Spleen (tissue), 11 donors: Measurements from ENCODE around the gene ESR1. TPM values are rescaled to one million over a fixed set of nuclear protein-coding genes. Genes with fewer than 3 reads are reported as not detected.
"Not testable (repeated sequence)": the region's sequence is repeated elsewhere in the genome, so short reads cannot be mapped to it uniquely, and the experiment has no call there.

Experiments used
- DNase-seq: peaks from one replicate; pipeline ENCODE4 v3.0.0-alpha.2; 2020
- H3K27ac ChIP-seq, 8 donors: fragments of 200-600 bp; sonication (generic) in 7 of 8; 1 replicate in 4 of 8; 2 replicates in 4 of 8; pipeline versions ENCODE4 v1.5.0 to v1.8.0; 2016 to 2021; ENCODE audit warnings: inconsistent platforms in 4 of 8, mild to moderate bottlenecking in 4 of 8, moderate library complexity in 1 of 8
- H3K27me3 ChIP-seq, 7 donors: fragments of 200-600 bp; sonication (generic) in 6 of 7; replicated peaks in 1 of 7; 1 replicate in 4 of 7; 2 replicates in 3 of 7; pipeline versions ENCODE4 v1.5.0 to v1.8.0; 2016 to 2021; ENCODE audit warnings: inconsistent platforms in 3 of 7, mild to moderate bottlenecking in 1 of 7
- H3K36me3 ChIP-seq, 6 donors: fragments of 200-600 bp; sonication (generic) in 5 of 6; 1 replicate in 4 of 6; 2 replicates in 2 of 6; pipeline versions ENCODE4 v1.5.0 to v1.8.0; 2016 to 2021; ENCODE audit warnings: inconsistent platforms in 2 of 6
- H3K4me1 ChIP-seq, 6 donors: fragments of 200-600 bp; sonication (generic) in 5 of 6; 1 replicate in 3 of 6; 2 replicates in 3 of 6; pipeline versions ENCODE4 v1.5.0 to v1.8.0; 2016 to 2021; ENCODE audit warnings: inconsistent platforms in 3 of 6
- H3K4me3 ChIP-seq, 8 donors: fragments of 200-600 bp; sonication (generic) in 7 of 8; 1 replicate in 4 of 8; 2 replicates in 4 of 8; pipeline versions ENCODE4 v1.5.0 to v1.8.0; 2016 to 2021; ENCODE audit warnings: inconsistent platforms in 4 of 8, mild to moderate bottlenecking in 4 of 8, moderate library complexity in 2 of 8
- H3K9me3 ChIP-seq, 8 donors: fragments of 200-600 bp; sonication (generic) in 7 of 8; 1 replicate in 4 of 8; 2 replicates in 4 of 8; pipeline versions ENCODE4 v1.5.0 to v1.8.0; 2016 to 2021; ENCODE audit warnings: inconsistent platforms in 4 of 8
- CTCF ChIP-seq, 11 experiments: fragments of 200-600 bp in 7 of 11; fragments of 450-650 bp in 4 of 11; sonication (generic) in 4 of 11; IDR thresholded peaks in 8 of 11; conservative IDR thresholded peaks in 3 of 11; 1 replicate in 7 of 11; 2 replicates in 4 of 11; pipeline versions ENCODE4 v1.4.0 to v1.8.0; 2016 to 2021; ENCODE audit warnings: antibody characterized with exemption in 11 of 11, inconsistent platforms in 4 of 11, mild to moderate bottlenecking in 1 of 11
- POLR2A ChIP-seq, 3 donors: fragments of 450-650 bp; IDR thresholded peaks; one replicate each; pipeline ENCODE4 v1.5.1; 2017; ENCODE audit warnings: antibody characterized with exemption in 3 of 3, mild to moderate bottlenecking in 1 of 3
- POLR2AphosphoS5 ChIP-seq, 3 donors: sonication (generic); formaldehyde crosslinking; IDR thresholded peaks; one replicate each; pipeline ENCODE4 v1.5.1; 2017; ENCODE audit warnings: antibody characterized with exemption in 3 of 3
- WGBS, 5 donors: extraction: QIAGEN DNeasy Blood & Tissue Kit in 3 of 5; methylation state at CpG; one replicate each; pipeline versions ENCODE4 v1.1.5 to v1.1.7; 2013 to 2018; 5-methylcytosine and 5-hydroxymethylcytosine counted together
- intact Hi-C: fragments of 100-400 bp; cut with DNase I; formaldehyde crosslinking; loops from one replicate; pipeline ENCODE4 v1.15.0; 2023; ENCODE audit warnings: low total_unique reads
- polyA plus RNA-seq, 3 donors: library from polyadenylated mRNA; stranded (reverse); fragments of 200-250 nt; gene quantifications; one replicate each; pipeline ENCODE4 v1.2.1, GENCODE V29; 2013
- total RNA-seq, 7 donors: library from RNA; depleted of rRNA in 3 of 7; stranded (reverse); fragments of >200 nt in 3 of 7; fragmentation: NEBNext Ultra II Directional in 4 of 7; extraction: Animal tissue kit (Norgen Biotek cat#: 25700) in 4 of 7; gene quantifications; one replicate each; pipeline versions ENCODE4 v1.1.0 to v1.2.1, GENCODE V29; 2016 to 2021
- donor health status: healthy with polysubstance abuse.
- donor health status: DM: no; HTN: no; CAD: no; lungs with moderate emphysema.
- donor health status: DM: no; HTN: no; CAD: no.
- donor health status: Bipolar disorder and iron deficiency.
- donor health status: healthy.
- donor health status: DM: no; HTN: no; CAD: no.
- donor health status: DM: yes; HTN: yes; CAD: no.

The ESR1 gene
- total and polyA plus RNA-seq, 10 donors: 0.35 to 7.3 (median 3.2) TPM

GRCh38 chr6:151959086-151959485, 151.6 kb downstream of the ESR1 start:
- TF ChIP-seq POLR2A (IDR thresholded peaks at IDR 0.05) (no peak), POLR2AphosphoS5 (IDR thresholded peaks at IDR 0.05) (no peak), CTCF (IDR thresholded peaks at IDR 0.05 in 8 of 11, conservative IDR thresholded peaks at IDR 0.05 in 3 of 11) (no peak)
- intact Hi-C loops: no loop called here
- 74 to 88% (median 82%) methylated on average over 3 of the region's 3 CpGs for WGBS, 5 donors

DNA sequence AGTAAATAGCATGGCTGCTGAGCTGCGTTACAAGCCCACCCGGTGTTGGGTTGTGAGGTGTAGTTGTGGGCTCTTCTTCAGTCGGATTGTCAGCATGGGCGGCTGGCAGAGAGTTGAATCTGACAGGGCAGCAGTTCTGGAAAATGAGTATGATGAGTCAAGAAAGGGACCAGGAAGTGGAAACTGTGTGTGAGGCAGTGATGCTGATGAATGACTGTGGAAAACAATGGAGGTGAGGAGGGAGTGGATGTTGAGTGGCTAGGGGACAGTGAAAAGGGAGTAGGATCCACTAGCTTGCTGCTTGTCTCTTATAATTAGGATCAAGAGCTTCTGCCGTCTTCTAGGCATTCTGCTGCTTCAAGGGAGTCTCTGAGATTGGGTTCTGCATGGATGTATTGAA, 154.3 kb downstream of the ESR1 start:
- no peaks in the 10 kb centered on the region for H3K36me3 ChIP-seq
- intact Hi-C loops: no loop called here
- TF ChIP-seq POLR2A (IDR thresholded peaks at IDR 0.05) (no peak), POLR2AphosphoS5 (IDR thresholded peaks at IDR 0.05) (no peak), CTCF (IDR thresholded peaks at IDR 0.05 in 8 of 11, conservative IDR thresholded peaks at IDR 0.05 in 3 of 11) (no peak)
- H3K4me3 ChIP-seq: no peak overlapping the region
- H3K9me3 ChIP-seq: no peaks in the 10 kb centered on the region
- WGBS, 5 donors: 54 to 93% (median 66%) methylated on average over 5 of the region's 5 CpGs
- H3K27ac ChIP-seq: no peak overlapping the region
- no peak for DNase-seq
- H3K27me3 ChIP-seq: no peaks in the 10 kb centered on the region
- H3K4me1 ChIP-seq: no peaks in the 10 kb centered on the region

More at GRCh38 chr6:151959086-151959485, 151.6 kb downstream of the ESR1 start:
- no peak for DNase-seq
- Histone ChIP-seq H3K27me3 (no peaks in the 10 kb centered on the region), H3K4me3 (no peak overlapping the region), H3K27ac (no peak overlapping the region), H3K9me3 (no peaks in the 10 kb centered on the region), H3K4me1 (no peaks in the 10 kb centered on the region), H3K36me3 (no peaks in the 10 kb centered on the region)

DNA sequence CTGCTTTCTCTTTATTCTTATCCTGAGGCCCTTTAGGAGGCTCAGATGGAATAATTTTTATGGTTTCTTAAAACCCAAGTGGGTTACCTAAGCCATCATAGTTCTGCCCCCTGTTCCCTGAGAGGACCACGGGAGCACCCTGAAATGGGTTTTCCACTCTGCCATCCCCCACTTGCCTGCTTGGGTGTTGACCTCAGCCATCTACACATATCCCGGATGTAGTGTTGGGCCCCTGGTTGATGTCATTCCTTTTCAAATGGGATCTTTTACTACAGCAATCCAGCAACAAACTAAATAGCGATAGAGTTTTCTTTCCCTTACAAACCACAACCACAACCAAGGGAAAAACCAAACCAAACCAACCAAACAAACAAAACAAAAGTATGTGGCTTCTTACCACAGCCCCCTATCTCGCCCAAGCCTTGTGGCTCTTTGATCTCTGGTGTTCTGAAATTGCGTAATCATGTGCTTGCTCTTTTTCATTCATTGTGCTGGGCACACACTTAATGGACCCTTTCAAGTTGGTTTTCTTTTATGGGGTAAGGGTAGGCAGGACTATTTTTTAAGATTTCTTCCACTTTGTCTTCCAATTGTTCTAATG, 154.9 kb downstream of the ESR1 start:
- no peak overlapping the region for H3K4me3 ChIP-seq
- no peaks in the 10 kb centered on the region for H3K36me3 ChIP-seq
- peaks cover 0 to 4% (median 0%) of the 10 kb centered on the region in 8 donors for H3K9me3 ChIP-seq
- no peaks in the 10 kb centered on the region for H3K27me3 ChIP-seq
- 39 to 60% (median 50%) methylated on average over 5 of the region's 5 CpGs for WGBS, 5 donors
- TF ChIP-seq POLR2AphosphoS5 (IDR thresholded peaks at IDR 0.05): no peak
- no peak for TF ChIP-seq CTCF (IDR thresholded peaks at IDR 0.05 in 8 of 11, conservative IDR thresholded peaks at IDR 0.05 in 3 of 11)
- no peak for TF ChIP-seq POLR2A (IDR thresholded peaks at IDR 0.05)
- no peak for DNase-seq
- no peaks in the 10 kb centered on the region for H3K4me1 ChIP-seq
- intact Hi-C loops: no loop called here
- no peak overlapping the region for H3K27ac ChIP-seq

DNA sequence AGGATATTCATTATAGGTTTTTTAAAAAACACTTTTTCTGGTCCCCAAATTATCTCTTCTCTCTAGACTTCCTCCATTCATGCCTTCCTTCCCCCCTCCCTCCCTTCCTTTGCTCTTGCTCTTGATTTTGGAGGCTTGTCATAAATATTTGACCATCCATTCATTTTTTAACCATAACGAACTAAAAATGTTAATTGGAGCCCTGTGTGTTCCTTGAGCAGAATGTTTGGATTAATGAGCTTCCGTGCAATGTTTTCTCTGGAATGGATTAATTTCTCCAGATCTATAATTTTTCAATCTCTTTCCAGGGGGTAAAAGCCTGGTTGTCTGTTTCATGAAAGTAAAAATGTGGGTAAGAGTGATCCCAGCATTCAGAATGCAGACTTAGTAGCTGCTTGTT, 155.5 kb downstream of the ESR1 start:
- no peak for TF ChIP-seq POLR2A (IDR thresholded peaks at IDR 0.05)
- H3K4me1 ChIP-seq: no peaks in the 10 kb centered on the region
- 63 to 74% (median 66%) methylated on average over 2 of the region's 2 CpGs for WGBS, 5 donors

DNA sequence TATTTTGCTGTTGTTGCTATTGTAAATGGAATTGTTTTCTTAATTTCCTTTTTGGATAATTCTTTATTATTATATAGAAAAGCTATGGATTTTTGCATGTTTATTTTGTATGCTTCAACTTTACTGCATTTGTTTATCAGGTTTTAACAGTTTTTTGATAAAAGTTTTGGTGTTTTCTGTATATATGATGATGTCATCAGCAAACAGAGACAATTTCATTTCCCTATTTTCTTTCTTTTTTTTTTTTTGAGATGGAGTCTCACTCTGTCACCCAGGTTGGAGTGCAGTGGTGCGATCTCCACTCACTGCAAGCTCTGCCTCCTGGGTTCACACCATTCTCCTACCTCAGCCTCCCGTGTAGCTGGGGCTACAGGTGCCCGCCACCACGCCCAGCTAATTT, 156.9 kb downstream of the ESR1 start:
- intact Hi-C loops, H3K4me3 ChIP-seq, H3K27me3 ChIP-seq, H3K36me3 ChIP-seq, H3K4me1 ChIP-seq, H3K27ac ChIP-seq, DNase-seq, H3K9me3 ChIP-seq: not testable (repeated sequence)
- whole genome bisulfite sequencing, 5 donors: 92 to 95% (median 93%) methylated on average over 4 of the region's 4 CpGs

More for the DNA sequence above, 155.5 kb downstream of the ESR1 start:
- no peak for DNase-seq
- Histone ChIP-seq H3K36me3 (no peaks in the 10 kb centered on the region), H3K27me3 (no peaks in the 10 kb centered on the region), H3K4me3 (no peak overlapping the region), H3K9me3 (peaks cover 0 to 10% (median 0%) of the 10 kb centered on the region in 8 donors), H3K27ac (no peak overlapping the region)
- intact Hi-C loops: no loop called here
